Endodermal cell (in vitro differentiated cells): Measurements from ENCODE around the gene SMIM10L2A. TPM values are rescaled to one million over a fixed set of nuclear protein-coding genes. Genes with fewer than 3 reads are reported as not detected.

ENCODE experiments used
- DNase-seq: peaks from one replicate; pipeline ENCODE4 v3.0.0-alpha.2; 2017
- H3K27ac ChIP-seq: 2 replicates; pipeline ENCODE4 v1.5.1; 2013; ENCODE audit warnings: mild to moderate bottlenecking, low read depth, low read length, moderate library complexity
- H3K27me3 ChIP-seq: 2 replicates; pipeline ENCODE4 v1.6.1; 2013; ENCODE audit warnings: mild to moderate bottlenecking, low read length, moderate library complexity; ENCODE audit not compliant: insufficient read depth, control insufficient read depth, poor library complexity, severe bottlenecking
- H3K36me3 ChIP-seq: 2 replicates; pipeline ENCODE4 v1.7.0; 2013; ENCODE audit warnings: mild to moderate bottlenecking, low read length, moderate library complexity; ENCODE audit not compliant: control insufficient read depth, insufficient read depth
- H3K4me1 ChIP-seq: one replicate; pipeline ENCODE4 v1.7.0; 2013; ENCODE audit warnings: low read length; ENCODE audit not compliant: control insufficient read depth, insufficient read depth
- H3K4me3 ChIP-seq: 2 replicates; pipeline ENCODE4 v1.5.1; 2013; ENCODE audit warnings: mild to moderate bottlenecking, low read length, moderate library complexity
- H3K9ac ChIP-seq: 2 replicates; pipeline ENCODE4 v1.6.1; 2013; ENCODE audit warnings: mild to moderate bottlenecking, low read length, moderate library complexity; ENCODE audit not compliant: poor library complexity, severe bottlenecking; ENCODE audit errors: extremely low read depth
- H3K9me3 ChIP-seq: 2 replicates; pipeline ENCODE4 v1.6.1; 2013; ENCODE audit warnings: mild to moderate bottlenecking, low read length, moderate library complexity; ENCODE audit not compliant: control insufficient read depth
- H3K27ac Mint-ChIP-seq: 2 replicates; pipeline ENCODE4 v1.8.0; 2020; ENCODE audit warnings: mixed read lengths
- H3K27me3 Mint-ChIP-seq: 2 replicates; pipeline ENCODE4 v1.8.0; 2021; ENCODE audit warnings: mild to moderate bottlenecking, mixed read lengths; ENCODE audit not compliant: insufficient read depth
- H3K36me3 Mint-ChIP-seq: 2 replicates; pipeline ENCODE4 v1.8.0; 2020; ENCODE audit warnings: low read depth, mixed read lengths
- H3K4me1 Mint-ChIP-seq: 2 replicates; pipeline ENCODE4 v1.8.0; 2020; ENCODE audit warnings: mixed read lengths
- H3K4me3 Mint-ChIP-seq: 2 replicates; pipeline ENCODE4 v1.8.0; 2020; ENCODE audit warnings: mild to moderate bottlenecking, moderate library complexity, mixed read lengths
- H3K9me3 Mint-ChIP-seq: 2 replicates; pipeline ENCODE4 v1.8.0; 2020; ENCODE audit warnings: mild to moderate bottlenecking, mixed read lengths
- WGBS, 2 experiments: methylation state at CpG; one replicate each; pipeline versions ENCODE4 v1.1.5 to v1.1.7; 2013; ENCODE audit warnings: missing lambda C conversion rate in 2 of 2, mixed read lengths in 1 of 2; ENCODE audit not compliant: insufficient coverage in 1 of 2, insufficient read length in 1 of 2; 5-methylcytosine and 5-hydroxymethylcytosine counted together
- total RNA-seq, 2 donors: library from RNA; stranded (reverse); fragmentation: NEBNext Ultra II Directional in 1 of 2; extraction: Animal tissue kit (Norgen Biotek cat#: 25700) in 1 of 2; gene quantifications; 2 replicates in 1 of 2; 3 replicates in 1 of 2; pipeline ENCODE4 v1.2.1, GENCODE V29; 2021
- TF ChIP-seq, protein P1 (sequence below): fragments of 200-600 bp; sonication (generic); conservative IDR thresholded peaks from 2 replicates; pipeline ENCODE4 v1.5.0; 2021; ENCODE audit warnings: antibody characterized with exemption, mild to moderate bottlenecking

SMIM10L2A gene
- total RNA-seq, 2 donors from 2014 or later = 3.8 to 6.1 TPM

DNA sequence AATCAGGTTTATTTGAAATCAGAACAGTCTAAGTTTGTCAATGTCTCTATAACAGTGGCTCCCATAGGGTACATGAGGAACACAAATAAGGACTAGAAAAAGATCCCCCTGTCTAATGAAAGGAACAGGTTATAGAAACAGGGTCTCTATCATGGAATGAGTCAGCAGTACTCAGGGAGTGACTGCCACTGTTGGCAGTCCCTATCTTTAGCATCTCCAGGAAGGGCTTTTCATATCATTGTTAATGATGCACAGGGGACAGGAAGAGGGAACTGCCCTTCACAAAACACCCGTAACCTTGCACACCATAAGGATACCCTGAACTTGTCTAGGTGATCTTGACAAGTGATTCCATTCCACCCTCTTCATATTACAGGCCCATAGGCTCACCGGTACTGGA lies 38.5 kb upstream of the SMIM10L2A start:
- Histone ChIP-seq H3K36me3 (no peaks in the 10 kb centered on the region), H3K4me1 (no peaks in the 10 kb centered on the region), H3K27me3 (no peaks in the 10 kb centered on the region), H3K9ac (no peak overlapping the region), H3K4me3 (no peak overlapping the region), H3K9me3 (no peaks in the 10 kb centered on the region), H3K27ac (no peak overlapping the region)
- WGBS, 2 experiments = 93% methylated on average over 2 of the region's 2 CpGs; no CpG with 5 or more reads in 1 of the 2 experiments
- Mint-ChIP-seq H3K27me3 (no peaks in the 10 kb centered on the region), H3K9me3 (peaks cover 29% of the 10 kb centered on the region), H3K4me3 (no peak overlapping the region), H3K4me1 (no peaks in the 10 kb centered on the region), H3K36me3 (no peaks in the 10 kb centered on the region), H3K27ac (no peak overlapping the region)
- DNase-seq = no peak
- TF ChIP-seq, protein P1, sequence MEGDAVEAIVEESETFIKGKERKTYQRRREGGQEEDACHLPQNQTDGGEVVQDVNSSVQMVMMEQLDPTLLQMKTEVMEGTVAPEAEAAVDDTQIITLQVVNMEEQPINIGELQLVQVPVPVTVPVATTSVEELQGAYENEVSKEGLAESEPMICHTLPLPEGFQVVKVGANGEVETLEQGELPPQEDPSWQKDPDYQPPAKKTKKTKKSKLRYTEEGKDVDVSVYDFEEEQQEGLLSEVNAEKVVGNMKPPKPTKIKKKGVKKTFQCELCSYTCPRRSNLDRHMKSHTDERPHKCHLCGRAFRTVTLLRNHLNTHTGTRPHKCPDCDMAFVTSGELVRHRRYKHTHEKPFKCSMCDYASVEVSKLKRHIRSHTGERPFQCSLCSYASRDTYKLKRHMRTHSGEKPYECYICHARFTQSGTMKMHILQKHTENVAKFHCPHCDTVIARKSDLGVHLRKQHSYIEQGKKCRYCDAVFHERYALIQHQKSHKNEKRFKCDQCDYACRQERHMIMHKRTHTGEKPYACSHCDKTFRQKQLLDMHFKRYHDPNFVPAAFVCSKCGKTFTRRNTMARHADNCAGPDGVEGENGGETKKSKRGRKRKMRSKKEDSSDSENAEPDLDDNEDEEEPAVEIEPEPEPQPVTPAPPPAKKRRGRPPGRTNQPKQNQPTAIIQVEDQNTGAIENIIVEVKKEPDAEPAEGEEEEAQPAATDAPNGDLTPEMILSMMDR = no peak

DNA sequence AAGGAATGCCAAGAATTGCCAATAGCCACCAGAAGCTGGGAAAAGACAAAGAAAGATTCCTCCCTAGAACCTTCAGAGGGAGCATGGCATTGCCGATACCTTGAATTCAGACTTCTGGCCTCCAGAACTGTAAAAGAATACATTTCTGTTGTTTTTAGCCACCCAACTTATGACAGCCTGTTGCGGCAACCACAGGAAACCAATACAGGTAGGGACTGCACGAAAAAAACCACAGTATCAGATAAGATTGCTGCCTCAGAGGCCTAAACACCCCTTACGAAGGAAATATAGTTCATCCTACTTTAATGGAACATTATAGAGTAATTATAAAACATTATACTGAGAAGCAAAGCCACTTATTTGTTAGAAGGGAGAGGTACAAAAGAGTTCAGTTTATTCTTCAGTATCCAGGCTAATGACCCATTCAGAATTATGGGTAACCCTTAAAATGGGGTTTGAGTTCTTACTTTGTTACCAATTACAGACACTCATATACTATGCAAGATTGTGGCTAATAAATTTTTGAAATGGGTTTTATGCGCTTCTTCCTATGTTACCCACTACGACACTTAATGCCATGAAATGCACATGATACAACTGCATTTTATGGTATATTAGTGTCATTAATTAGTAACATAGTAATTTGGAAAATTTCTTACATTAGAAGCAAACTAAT lies 37.4 kb upstream of the SMIM10L2A start:
- Mint-ChIP-seq H3K36me3 (no peaks in the 10 kb centered on the region), H3K4me1 (no peaks in the 10 kb centered on the region), H3K4me3 (no peak overlapping the region), H3K9me3 (peaks cover 35% of the 10 kb centered on the region), H3K27me3 (no peaks in the 10 kb centered on the region), H3K27ac (no peak overlapping the region)
- Histone ChIP-seq H3K4me3 (no peak overlapping the region), H3K9ac (no peak overlapping the region), H3K27me3 (no peaks in the 10 kb centered on the region), H3K9me3 (no peaks in the 10 kb centered on the region), H3K27ac (no peak overlapping the region), H3K36me3 (no peaks in the 10 kb centered on the region), H3K4me1 (no peaks in the 10 kb centered on the region)
- TF ChIP-seq, protein P1 = no peak
- no peak for DNase-seq
- WGBS, 2 experiments = 87% methylated on average over 3 of the region's 6 CpGs; no CpG with 5 or more reads in 1 of the 2 experiments

DNA sequence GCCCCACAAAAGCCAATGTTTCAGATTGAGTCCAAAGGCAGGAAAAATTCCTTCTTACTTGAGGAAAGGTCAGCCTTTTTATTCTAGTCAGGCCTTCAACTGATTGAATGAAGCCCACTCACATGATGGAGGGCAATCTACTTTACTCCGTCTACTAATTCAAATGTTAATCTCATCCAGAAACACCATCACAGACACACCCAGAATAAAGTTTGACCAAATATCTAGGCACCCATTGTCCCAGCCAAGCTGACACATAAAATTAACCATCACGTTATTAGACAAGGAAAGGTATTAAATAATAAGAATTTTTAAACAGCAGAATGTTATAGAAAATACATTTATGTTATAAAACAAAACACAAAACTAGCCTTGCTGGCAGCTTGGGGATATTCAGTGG lies 32.9 kb upstream of the SMIM10L2A start:
- H3K4me3 ChIP-seq = no peak overlapping the region
- Mint-ChIP-seq H3K4me1 (no peaks in the 10 kb centered on the region), H3K27ac (no peak overlapping the region), H3K36me3 (no peaks in the 10 kb centered on the region), H3K9me3 (peaks cover 36% of the 10 kb centered on the region), H3K4me3 (no peak overlapping the region), H3K27me3 (no peaks in the 10 kb centered on the region)
- no peaks in the 10 kb centered on the region for H3K9me3 ChIP-seq
- H3K9ac ChIP-seq = no peak overlapping the region
- TF ChIP-seq, protein P1 = no peak
- no peak for DNase-seq
- H3K27ac ChIP-seq = no peak overlapping the region
- WGBS, 2 experiments = 90% methylated on average over 1 of the region's 2 CpGs; no CpG with 5 or more reads in 1 of the 2 experiments
- no peaks in the 10 kb centered on the region for H3K27me3 ChIP-seq
- no peaks in the 10 kb centered on the region for H3K4me1 ChIP-seq
- H3K36me3 ChIP-seq = no peaks in the 10 kb centered on the region
